HG03060 (cell line): Measurements from ENCODE around the gene SERHL2.
"Not testable (repeated sequence)": the region's sequence is repeated elsewhere in the genome, so short reads cannot be mapped to it uniquely, and the experiment has no call there.

ENCODE experiments used
- ATAC-seq: cut with Tn5 transposase; IDR thresholded peaks from one replicate; pipeline ENCODE4 v1.9.1; 2021; ENCODE audit warnings: low read depth, moderate number of reproducible peaks; ENCODE audit not compliant: unreplicated experiment

The SERHL2 gene

GRCh38 chr22:42602470-42602869, 48.7 kb downstream of the SERHL2 start:
- no peak for ATAC-seq

GRCh38 chr22:42603427-42603826, 49.7 kb downstream of the SERHL2 start:
- no peak for ATAC-seq

GRCh38 chr22:42604403-42604802, 50.6 kb downstream of the SERHL2 start:
- ATAC-seq, result no peak

GRCh38 chr22:42607641-42608040, 53.9 kb downstream of the SERHL2 start:
- not testable (repeated sequence) for ATAC-seq

- no peak for ATAC-seq
Observed at GRCh38 chr22:42608136-42608822, 54.5 kb downstream of the SERHL2 start.

- ATAC-seq, result no peak
Observed at GRCh38 chr22:42608823-42609361, 55.1 kb downstream of the SERHL2 start.

- no peak for ATAC-seq
Observed at GRCh38 chr22:42610186-42610585, 56.4 kb downstream of the SERHL2 start.

GRCh38 chr22:42611051-42611450, 57.3 kb downstream of the SERHL2 start:
- no peak for ATAC-seq

- ATAC-seq, result no peak
Observed at GRCh38 chr22:42612336-42612735, 58.6 kb downstream of the SERHL2 start.

GRCh38 chr22:42613872-42614301, 60.1 kb downstream of the SERHL2 start:
- no peak for ATAC-seq

GRCh38 chr22:42614312-42615091, 60.7 kb downstream of the SERHL2 start, which contains the start of gene POLDIP3:
Gene POLDIP3 (minus strand): TSS chr22:42614883. CDS start chr22:42614857, 26 bp downstream.
- peak; percentile 59 for ATAC-seq

GRCh38 chr22:42615092-42615859, 61.5 kb downstream of the SERHL2 start:
- peak; percentile 33 for ATAC-seq

GRCh38 chr22:42615860-42616175, 62.1 kb downstream of the SERHL2 start:
- ATAC-seq, result not testable (repeated sequence)

GRCh38 chr22:42617155-42617983, 63.6 kb downstream of the SERHL2 start:
- no peak for ATAC-seq

GRCh38 chr22:42619261-42620063, 65.7 kb downstream of the SERHL2 start:
- no peak for ATAC-seq

GRCh38 chr22:42620084-42620483, 66.3 kb downstream of the SERHL2 start:
- no peak for ATAC-seq

- ATAC-seq, result no peak
Observed at GRCh38 chr22:42621505-42622002, 67.8 kb downstream of the SERHL2 start.

- ATAC-seq, result no peak
Observed at GRCh38 chr22:42622061-42622710, 68.4 kb downstream of the SERHL2 start.
